22Rv1 (cell line): ENCODE data around the gene REPS1.

Experiments
- ZFX ChIP-seq: fragments of 450-650 bp; IDR thresholded peaks from 2 replicates; pipeline ENCODE4 v1.6.1; 2017; ENCODE audit warnings: antibody characterized with exemption, borderline replicate concordance
- TF ChIP-seq, protein P1 (sequence below): fragments of 450-650 bp; IDR thresholded peaks from 2 replicates; pipeline ENCODE4 v1.5.1; 2017; ENCODE audit warnings: mild to moderate bottlenecking

DNA sequence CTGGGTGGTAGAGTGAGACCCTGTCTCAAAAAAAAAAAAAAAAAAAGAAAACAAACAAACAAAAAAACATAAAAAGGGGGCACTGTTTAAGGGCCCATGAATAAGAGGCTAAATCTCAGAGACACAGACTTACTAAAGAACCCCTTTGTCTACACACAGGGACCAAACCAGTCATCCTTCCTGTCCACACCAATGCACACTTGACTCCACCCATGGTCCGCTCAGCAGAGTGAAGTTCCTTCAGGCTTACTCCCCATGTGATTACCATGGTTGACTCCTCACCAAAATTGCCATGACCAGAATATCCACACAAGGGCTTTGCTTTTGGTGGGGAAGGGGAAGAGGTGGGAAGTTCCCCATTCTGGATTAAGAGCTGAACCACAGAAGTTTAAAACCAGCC lies 19.4 kb upstream of the REPS1 start:
- TF ChIP-seq, protein P1, sequence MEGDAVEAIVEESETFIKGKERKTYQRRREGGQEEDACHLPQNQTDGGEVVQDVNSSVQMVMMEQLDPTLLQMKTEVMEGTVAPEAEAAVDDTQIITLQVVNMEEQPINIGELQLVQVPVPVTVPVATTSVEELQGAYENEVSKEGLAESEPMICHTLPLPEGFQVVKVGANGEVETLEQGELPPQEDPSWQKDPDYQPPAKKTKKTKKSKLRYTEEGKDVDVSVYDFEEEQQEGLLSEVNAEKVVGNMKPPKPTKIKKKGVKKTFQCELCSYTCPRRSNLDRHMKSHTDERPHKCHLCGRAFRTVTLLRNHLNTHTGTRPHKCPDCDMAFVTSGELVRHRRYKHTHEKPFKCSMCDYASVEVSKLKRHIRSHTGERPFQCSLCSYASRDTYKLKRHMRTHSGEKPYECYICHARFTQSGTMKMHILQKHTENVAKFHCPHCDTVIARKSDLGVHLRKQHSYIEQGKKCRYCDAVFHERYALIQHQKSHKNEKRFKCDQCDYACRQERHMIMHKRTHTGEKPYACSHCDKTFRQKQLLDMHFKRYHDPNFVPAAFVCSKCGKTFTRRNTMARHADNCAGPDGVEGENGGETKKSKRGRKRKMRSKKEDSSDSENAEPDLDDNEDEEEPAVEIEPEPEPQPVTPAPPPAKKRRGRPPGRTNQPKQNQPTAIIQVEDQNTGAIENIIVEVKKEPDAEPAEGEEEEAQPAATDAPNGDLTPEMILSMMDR: no peak
- no peak for TF ChIP-seq ZFX
